Effector memory CD8-positive, alpha-beta T cell (primary cell): Measurements from ENCODE around the gene DDR2.

Experiments used
- ATAC-seq: fragments of 150-1000 bp; cut with Tn5 transposase; replicated peaks from 2 replicates; pipeline ENCODE4 v1.10.0; 2021; ENCODE audit warnings: mild to moderate bottlenecking, moderate library complexity
- DNase-seq, 3 experiments: peaks; one replicate each; pipeline ENCODE4 v3.0.0; 2021
- H3K27ac Mint-ChIP-seq, 2 donors: one replicate each; pipeline ENCODE4 v1.8.0; 2022; ENCODE audit warnings: mild to moderate bottlenecking in 2 of 2, mixed read lengths in 2 of 2, moderate library complexity in 2 of 2
- H3K27me3 Mint-ChIP-seq, 2 donors: one replicate each; pipeline ENCODE4 v1.8.0; 2022; ENCODE audit warnings: mixed read lengths in 2 of 2
- H3K36me3 Mint-ChIP-seq: one replicate; pipeline ENCODE4 v1.8.0; 2022; ENCODE audit warnings: mild to moderate bottlenecking, moderate library complexity, mixed read lengths; ENCODE audit not compliant: insufficient read depth
- H3K4me1 Mint-ChIP-seq, 2 donors: one replicate each; pipeline ENCODE4 v1.8.0; 2022; ENCODE audit warnings: low read depth in 2 of 2, mixed read lengths in 2 of 2
- H3K4me3 Mint-ChIP-seq, 2 donors: one replicate each; pipeline ENCODE4 v1.8.0; 2022; ENCODE audit warnings: mild to moderate bottlenecking in 2 of 2, mixed read lengths in 2 of 2, moderate library complexity in 2 of 2
- H3K9me3 Mint-ChIP-seq, 2 donors: one replicate each; pipeline ENCODE4 v1.8.0; 2022; ENCODE audit warnings: mixed read lengths in 2 of 2

DDR2 gene

GRCh38 chr1:162701286-162701685, 69.0 kb downstream of the DDR2 start:
- Mint-ChIP-seq H3K4me1 (no peaks in the 10 kb centered on the region), H3K9me3 (no peaks in the 10 kb centered on the region), H3K27me3 (peaks cover 0 to 8% of the 10 kb centered on the region in 2 donors), H3K27ac (no peak overlapping the region), H3K36me3 (no peaks in the 10 kb centered on the region), H3K4me3 (no peak overlapping the region)
- DNase-seq, result no peak
- ATAC-seq, result no peak

GRCh38 chr1:162702628-162703027, 70.4 kb downstream of the DDR2 start:
- Mint-ChIP-seq H3K27me3 (no peaks in the 10 kb centered on the region), H3K27ac (no peak overlapping the region), H3K4me3 (no peak overlapping the region), H3K4me1 (no peaks in the 10 kb centered on the region), H3K36me3 (no peaks in the 10 kb centered on the region), H3K9me3 (no peaks in the 10 kb centered on the region)
- DNase-seq (no peak), ATAC-seq (no peak)

DNA sequence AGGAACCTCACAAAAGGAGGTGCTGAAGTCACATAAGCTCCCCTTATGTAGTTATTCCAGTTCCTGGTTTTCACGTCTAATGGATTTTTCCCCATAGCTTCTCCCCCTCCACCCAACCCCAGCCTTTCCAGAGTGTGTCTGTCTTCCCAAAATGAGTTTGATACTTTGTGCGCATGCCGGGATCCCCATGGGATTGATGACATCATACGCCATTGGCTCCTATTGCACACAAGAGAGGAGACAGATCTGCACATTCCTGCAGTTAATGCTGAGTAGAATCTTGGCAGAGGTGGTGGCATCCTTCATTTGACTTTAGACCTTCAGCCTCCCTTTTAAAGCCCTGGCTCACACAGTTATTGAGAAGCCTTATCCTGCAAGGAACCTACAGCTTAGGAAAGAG, 71.4 kb downstream of the DDR2 start:
- Mint-ChIP-seq H3K9me3 (no peaks in the 10 kb centered on the region), H3K27ac (no peak overlapping the region), H3K4me3 (no peak overlapping the region), H3K36me3 (no peaks in the 10 kb centered on the region), H3K4me1 (no peaks in the 10 kb centered on the region), H3K27me3 (no peaks in the 10 kb centered on the region)
- ATAC-seq (no peak), DNase-seq (no peak)

DNA sequence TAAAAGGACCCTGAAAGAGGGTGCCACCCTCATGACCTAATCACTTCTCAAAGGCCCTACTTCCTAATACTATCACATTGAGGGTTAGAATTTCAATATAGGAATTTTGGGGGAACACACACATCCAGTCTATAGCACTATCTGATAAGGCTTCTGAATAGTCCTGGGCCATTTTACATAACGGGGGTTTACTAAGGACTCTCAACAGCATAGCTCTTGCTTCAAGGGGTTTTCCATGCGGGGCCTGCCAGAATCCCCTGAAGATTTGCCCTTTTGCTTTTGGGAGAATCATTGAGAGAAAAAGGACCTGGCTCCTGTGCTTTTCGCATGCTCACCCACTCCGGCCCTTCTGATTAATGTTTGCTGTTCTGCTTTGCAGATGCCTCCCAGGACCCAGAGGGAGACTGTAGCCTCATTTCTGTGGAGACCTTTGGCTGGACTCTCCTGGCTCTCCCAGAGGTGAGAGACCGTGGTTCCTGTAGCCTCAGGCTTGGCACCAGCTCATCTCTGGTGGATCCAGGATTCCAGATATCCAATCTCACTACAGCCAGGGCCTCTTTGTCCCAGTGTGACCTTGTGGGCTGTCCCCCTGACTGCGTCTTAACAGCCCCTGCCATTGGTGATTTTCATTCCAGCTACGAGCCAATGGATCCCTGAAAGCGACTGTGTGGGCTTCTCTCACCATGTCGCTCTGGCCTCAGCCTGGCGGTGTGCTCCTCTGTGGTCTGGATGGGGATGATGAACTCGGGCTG, 72.6 kb downstream of the DDR2 start:
- no peaks in the 10 kb centered on the region for H3K36me3 Mint-ChIP-seq
- H3K4me3 Mint-ChIP-seq, result no peak overlapping the region
- no peaks in the 10 kb centered on the region for H3K27me3 Mint-ChIP-seq
- ATAC-seq, result no peak
- H3K9me3 Mint-ChIP-seq, result no peaks in the 10 kb centered on the region
- no peak overlapping the region for H3K27ac Mint-ChIP-seq
- no peak for DNase-seq
- H3K4me1 Mint-ChIP-seq, result no peaks in the 10 kb centered on the region

GRCh38 chr1:162706003-162706402, 73.7 kb downstream of the DDR2 start:
- ATAC-seq (no peak), DNase-seq (no peak)
- no peaks in the 10 kb centered on the region for H3K9me3 Mint-ChIP-seq
- H3K4me3 Mint-ChIP-seq, result no peak overlapping the region
- H3K27ac Mint-ChIP-seq, result no peak overlapping the region
- H3K27me3 Mint-ChIP-seq, result no peaks in the 10 kb centered on the region
- H3K4me1 Mint-ChIP-seq, result no peaks in the 10 kb centered on the region
- no peaks in the 10 kb centered on the region for H3K36me3 Mint-ChIP-seq

DNA sequence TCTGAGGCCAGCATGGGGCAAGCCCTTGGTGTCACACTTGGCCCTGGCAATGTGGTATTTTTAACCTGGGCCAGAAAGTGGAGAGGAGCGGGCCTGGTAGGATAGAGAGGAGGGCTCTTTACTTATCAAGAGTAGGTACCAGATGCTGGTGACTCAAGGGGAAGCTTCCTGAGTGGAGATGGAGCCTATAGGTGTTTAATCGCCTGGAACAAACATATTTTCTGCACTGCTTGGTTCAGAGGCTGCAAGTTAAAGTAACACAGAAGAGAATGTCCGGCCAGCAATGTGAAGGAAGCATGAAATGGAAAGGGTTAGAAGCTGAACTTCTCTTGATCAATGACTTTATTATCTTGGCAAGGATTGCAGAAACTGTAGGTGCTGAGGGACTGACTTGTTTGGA, 74.3 kb downstream of the DDR2 start:
- Mint-ChIP-seq H3K27me3 (no peaks in the 10 kb centered on the region), H3K4me3 (no peak overlapping the region), H3K27ac (no peak overlapping the region), H3K4me1 (no peaks in the 10 kb centered on the region), H3K36me3 (no peaks in the 10 kb centered on the region), H3K9me3 (no peaks in the 10 kb centered on the region)
- ATAC-seq (no peak), DNase-seq (no peak)

GRCh38 chr1:162708286-162708685, 76.0 kb downstream of the DDR2 start:
- no peaks in the 10 kb centered on the region for H3K9me3 Mint-ChIP-seq
- no peak overlapping the region for H3K4me3 Mint-ChIP-seq
- H3K36me3 Mint-ChIP-seq, result no peaks in the 10 kb centered on the region

DNA sequence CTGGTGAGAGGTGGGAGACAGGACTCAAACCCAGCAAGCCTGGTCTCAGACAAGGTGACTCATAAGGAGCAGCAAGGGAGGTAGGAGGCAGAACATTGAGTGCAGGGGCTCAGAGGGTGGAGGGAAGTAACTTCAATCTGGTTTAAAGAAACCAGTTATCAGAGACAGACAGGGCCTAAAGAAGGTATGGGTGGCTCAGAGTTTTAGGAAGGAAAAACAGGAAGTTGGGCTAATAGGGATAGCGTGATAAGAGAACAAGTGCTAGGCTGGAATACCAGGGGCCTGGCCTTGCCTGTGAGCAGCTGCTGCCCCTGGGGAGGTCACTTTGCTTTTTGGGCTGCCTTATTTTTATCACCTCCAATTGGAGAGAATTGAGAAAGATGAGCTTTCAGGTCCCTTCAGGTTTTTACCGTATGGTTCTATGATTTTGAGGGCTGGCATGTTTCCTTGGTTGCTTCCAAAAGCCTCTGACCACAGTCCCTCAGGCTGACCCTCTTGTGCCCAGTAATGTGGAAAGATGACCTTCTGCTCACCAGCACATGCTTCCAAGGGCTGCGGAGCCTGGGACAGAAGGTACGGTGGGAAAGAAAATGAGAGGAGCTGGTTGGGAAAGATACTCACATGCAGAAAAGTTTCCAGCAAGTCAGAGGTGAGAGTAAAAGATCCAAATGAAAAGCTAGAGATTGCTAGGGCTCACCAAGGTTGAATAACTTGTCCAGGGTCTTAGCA, 77.0 kb downstream of the DDR2 start:
- H3K27ac Mint-ChIP-seq, result no peak overlapping the region
- ATAC-seq, result no peak
- no peak for DNase-seq

More at GRCh38 chr1:162708286-162708685, 76.0 kb downstream of the DDR2 start:
- DNase-seq (no peak), ATAC-seq (no peak)
- no peak overlapping the region for H3K27ac Mint-ChIP-seq
- H3K27me3 Mint-ChIP-seq, result no peaks in the 10 kb centered on the region
- H3K4me1 Mint-ChIP-seq, result no peaks in the 10 kb centered on the region

GRCh38 chr1:162709870-162710269, 77.6 kb downstream of the DDR2 start:
- no peak overlapping the region for H3K4me3 Mint-ChIP-seq
- H3K27ac Mint-ChIP-seq, result no peak overlapping the region
- DNase-seq, result no peak
- H3K36me3 Mint-ChIP-seq, result no peaks in the 10 kb centered on the region
- no peaks in the 10 kb centered on the region for H3K27me3 Mint-ChIP-seq
- H3K4me1 Mint-ChIP-seq, result no peaks in the 10 kb centered on the region
- H3K9me3 Mint-ChIP-seq, result no peaks in the 10 kb centered on the region
- ATAC-seq, result no peak

More for the DNA sequence above, 77.0 kb downstream of the DDR2 start:
- Mint-ChIP-seq H3K9me3 (no peaks in the 10 kb centered on the region), H3K27me3 (no peaks in the 10 kb centered on the region), H3K4me1 (no peaks in the 10 kb centered on the region), H3K4me3 (no peak overlapping the region), H3K36me3 (no peaks in the 10 kb centered on the region)

GRCh38 chr1:162710345-162710744, 78.1 kb downstream of the DDR2 start:
- Mint-ChIP-seq H3K27ac (no peak overlapping the region), H3K9me3 (no peaks in the 10 kb centered on the region)
- DNase-seq, result no peak

DNA sequence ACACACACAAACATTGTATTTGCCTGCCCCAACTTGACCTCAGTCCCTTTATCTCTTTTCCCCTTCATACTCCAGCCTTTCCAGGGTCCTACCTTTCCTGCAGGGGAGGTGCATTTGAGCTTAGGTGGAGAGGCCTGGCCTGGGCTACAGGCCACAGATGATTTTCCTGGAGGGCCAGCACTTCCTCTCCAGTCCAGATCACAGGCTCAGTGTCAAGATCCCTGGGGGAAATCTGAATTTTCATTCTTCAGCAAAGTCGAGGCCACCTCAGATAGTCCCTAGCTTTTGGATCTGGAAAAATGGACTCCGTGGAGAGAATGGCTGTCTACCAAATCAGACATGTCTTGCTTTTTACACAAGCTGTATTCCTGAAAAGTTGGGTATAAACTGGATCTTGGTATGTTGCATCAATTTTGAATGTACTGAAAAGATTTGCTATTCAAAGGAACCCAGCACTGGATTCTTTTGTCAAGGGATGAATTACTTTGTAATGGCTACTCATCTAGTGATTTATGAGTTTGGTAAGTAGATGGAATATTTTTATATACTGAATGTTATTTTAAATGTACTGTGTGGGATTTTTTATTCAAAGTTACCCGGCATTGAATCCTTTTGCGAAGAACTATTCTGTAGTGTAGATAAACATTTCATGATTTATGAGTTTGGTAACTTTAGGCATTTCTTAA, 78.7 kb downstream of the DDR2 start:
- Mint-ChIP-seq H3K9me3 (no peaks in the 10 kb centered on the region), H3K36me3 (no peaks in the 10 kb centered on the region), H3K4me1 (no peaks in the 10 kb centered on the region), H3K27ac (no peak overlapping the region), H3K4me3 (no peak overlapping the region), H3K27me3 (no peaks in the 10 kb centered on the region)
- DNase-seq, result no peak
- ATAC-seq, result no peak

More at GRCh38 chr1:162710345-162710744, 78.1 kb downstream of the DDR2 start:
- H3K4me1 Mint-ChIP-seq, result no peaks in the 10 kb centered on the region
- no peaks in the 10 kb centered on the region for H3K36me3 Mint-ChIP-seq
- H3K27me3 Mint-ChIP-seq, result no peaks in the 10 kb centered on the region
- ATAC-seq, result no peak
- H3K4me3 Mint-ChIP-seq, result no peak overlapping the region

GRCh38 chr1:162712317-162713029, 80.2 kb downstream of the DDR2 start:
- H3K27ac Mint-ChIP-seq, result no peak overlapping the region
- H3K4me1 Mint-ChIP-seq, result no peaks in the 10 kb centered on the region
- ATAC-seq (no peak), DNase-seq (no peak)
- H3K9me3 Mint-ChIP-seq, result no peaks in the 10 kb centered on the region
- H3K4me3 Mint-ChIP-seq, result no peak overlapping the region
- no peaks in the 10 kb centered on the region for H3K36me3 Mint-ChIP-seq
- no peaks in the 10 kb centered on the region for H3K27me3 Mint-ChIP-seq

DNA sequence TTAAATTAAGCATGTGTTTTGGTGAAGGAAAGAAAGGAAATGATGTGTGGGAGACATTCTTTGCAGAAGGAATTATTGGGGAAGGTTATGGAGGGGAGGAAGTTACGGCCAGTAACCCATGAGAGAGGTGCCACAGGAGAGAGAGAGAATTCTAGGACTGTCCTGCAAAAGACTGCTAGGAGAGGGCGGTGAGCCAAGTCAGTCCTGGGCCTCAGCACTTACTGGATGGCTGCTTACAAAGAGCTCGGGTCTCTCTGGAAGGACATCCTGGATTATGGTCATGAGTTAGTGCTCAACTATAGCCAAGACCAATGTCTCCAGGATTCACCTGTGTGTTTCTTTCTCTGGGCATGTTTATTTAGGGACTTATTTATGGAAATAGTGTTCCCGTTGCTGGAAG, 83.9 kb downstream of the DDR2 start:
- DNase-seq (no peak), ATAC-seq (no peak)
- H3K4me1 Mint-ChIP-seq, result no peaks in the 10 kb centered on the region
- H3K9me3 Mint-ChIP-seq, result no peaks in the 10 kb centered on the region
- no peaks in the 10 kb centered on the region for H3K27me3 Mint-ChIP-seq
- H3K4me3 Mint-ChIP-seq, result no peak overlapping the region
- no peak overlapping the region for H3K27ac Mint-ChIP-seq
- no peaks in the 10 kb centered on the region for H3K36me3 Mint-ChIP-seq
